Esophagus (tissue), 2 donors: ENCODE data around the gene CCDC33. TPM values are rescaled to one million over a fixed set of nuclear protein-coding genes. Genes with fewer than 3 reads are reported as not detected.

Source experiments
- H3K27ac ChIP-seq, 2 donors: one replicate each; pipeline ENCODE4 v1.5.1; 2013; ENCODE audit warnings: low read depth in 2 of 2, mild to moderate bottlenecking in 2 of 2, inconsistent platforms in 1 of 2, low read length in 1 of 2, moderate library complexity in 1 of 2
- H3K27me3 ChIP-seq, 2 donors: one replicate each; pipeline ENCODE4 v1.6.1; 2013; ENCODE audit warnings: low read length in 2 of 2, control low read depth in 1 of 2, mild to moderate bottlenecking in 1 of 2; ENCODE audit not compliant: insufficient read depth in 2 of 2, control insufficient read depth in 1 of 2
- H3K36me3 ChIP-seq, 2 donors: one replicate each; pipeline ENCODE4 v1.6.1; 2013; ENCODE audit warnings: low read length in 1 of 2; ENCODE audit not compliant: control insufficient read depth in 2 of 2, insufficient read depth in 2 of 2
- H3K4me1 ChIP-seq, 2 donors: one replicate each; pipeline ENCODE4 v1.6.1; 2013; ENCODE audit warnings: low read length in 1 of 2; ENCODE audit not compliant: control insufficient read depth in 2 of 2, insufficient read depth in 2 of 2
- H3K4me3 ChIP-seq, 2 donors: one replicate each; pipeline ENCODE4 v1.5.1; 2013; ENCODE audit warnings: low read length in 2 of 2, mild to moderate bottlenecking in 2 of 2, low read depth in 1 of 2, moderate library complexity in 1 of 2
- H3K9me3 ChIP-seq, 2 donors: one replicate each; pipeline ENCODE4 v1.6.1; 2013; ENCODE audit warnings: mild to moderate bottlenecking in 2 of 2, low read depth in 1 of 2, low read length in 1 of 2, moderate library complexity in 1 of 2; ENCODE audit not compliant: control insufficient read depth in 2 of 2, insufficient read depth in 1 of 2
- WGBS, 2 donors: extraction: QIAGEN DNeasy Blood & Tissue Kit; methylation state at CpG; one replicate each; pipeline ENCODE4 v1.1.7; 2013; 5-methylcytosine and 5-hydroxymethylcytosine counted together
- polyA plus RNA-seq, 2 donors: library from polyadenylated mRNA; stranded (reverse); fragments of 200-250 nt; gene quantifications; one replicate each; pipeline ENCODE4 v1.2.3, GENCODE V29; 2013
- donor health status: healthy with polysubstance abuse.
- donor health status: Bipolar disorder and iron deficiency.

The CCDC33 gene
- polyA plus RNA-seq, 2 donors = not detected

DNA sequence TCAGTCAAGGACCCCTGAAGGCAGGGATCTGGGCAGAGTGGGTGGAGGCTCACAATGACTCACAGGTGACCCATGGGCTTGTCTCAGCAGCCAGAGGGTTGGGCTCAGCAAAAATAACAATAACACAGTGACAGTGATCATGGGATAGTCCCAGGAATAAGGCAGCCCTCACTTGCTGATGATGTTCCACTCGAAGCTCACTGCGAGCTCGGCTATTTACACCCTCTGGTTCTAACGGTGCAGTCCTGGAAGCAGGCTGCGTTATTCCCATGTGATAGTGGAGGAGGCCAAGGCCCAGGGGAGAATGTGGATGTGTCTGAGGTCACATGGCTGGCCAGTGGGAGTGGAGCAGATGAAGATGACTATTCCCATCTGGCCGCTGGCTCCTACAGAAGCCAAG is 16.2 kb downstream of the CCDC33 start:
- H3K27ac ChIP-seq = no peak overlapping the region
- no peaks in the 10 kb centered on the region for H3K4me1 ChIP-seq
- H3K36me3 ChIP-seq = no peaks in the 10 kb centered on the region
- peaks cover 0 to 2% of the 10 kb centered on the region in 2 donors for H3K9me3 ChIP-seq
- 57 to 67% methylated on average over 6 of the region's 6 CpGs for WGBS, 2 donors
- no peak overlapping the region for H3K4me3 ChIP-seq
- no peaks in the 10 kb centered on the region for H3K27me3 ChIP-seq

DNA sequence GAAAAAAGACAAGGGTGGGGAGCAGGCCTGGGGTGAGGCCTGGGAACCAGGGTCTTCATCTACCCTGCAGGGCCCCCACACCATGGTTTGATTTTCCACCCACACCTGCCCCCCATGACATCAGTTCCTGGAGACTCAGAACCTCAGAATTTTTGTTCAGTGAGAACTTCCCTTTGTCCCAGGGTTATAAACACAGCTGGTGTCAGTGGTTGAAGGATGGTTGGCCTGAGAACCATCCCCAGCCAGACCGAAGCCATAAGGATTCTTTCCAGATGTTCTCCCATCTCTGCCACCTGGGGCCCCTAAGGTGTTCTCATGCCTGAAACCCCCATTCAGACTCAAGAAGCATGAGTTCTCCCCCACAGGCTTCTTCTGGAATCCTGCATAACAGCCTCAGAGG is 16.6 kb downstream of the CCDC33 start:
- H3K27ac ChIP-seq = no peak overlapping the region
- no peak overlapping the region for H3K4me3 ChIP-seq
- peaks cover 0 to 2% of the 10 kb centered on the region in 2 donors for H3K9me3 ChIP-seq
- WGBS, 2 donors = 63 to 90% methylated on average over 1 of the region's 1 CpG
- no peaks in the 10 kb centered on the region for H3K27me3 ChIP-seq
- no peaks in the 10 kb centered on the region for H3K36me3 ChIP-seq
- H3K4me1 ChIP-seq = no peaks in the 10 kb centered on the region

DNA sequence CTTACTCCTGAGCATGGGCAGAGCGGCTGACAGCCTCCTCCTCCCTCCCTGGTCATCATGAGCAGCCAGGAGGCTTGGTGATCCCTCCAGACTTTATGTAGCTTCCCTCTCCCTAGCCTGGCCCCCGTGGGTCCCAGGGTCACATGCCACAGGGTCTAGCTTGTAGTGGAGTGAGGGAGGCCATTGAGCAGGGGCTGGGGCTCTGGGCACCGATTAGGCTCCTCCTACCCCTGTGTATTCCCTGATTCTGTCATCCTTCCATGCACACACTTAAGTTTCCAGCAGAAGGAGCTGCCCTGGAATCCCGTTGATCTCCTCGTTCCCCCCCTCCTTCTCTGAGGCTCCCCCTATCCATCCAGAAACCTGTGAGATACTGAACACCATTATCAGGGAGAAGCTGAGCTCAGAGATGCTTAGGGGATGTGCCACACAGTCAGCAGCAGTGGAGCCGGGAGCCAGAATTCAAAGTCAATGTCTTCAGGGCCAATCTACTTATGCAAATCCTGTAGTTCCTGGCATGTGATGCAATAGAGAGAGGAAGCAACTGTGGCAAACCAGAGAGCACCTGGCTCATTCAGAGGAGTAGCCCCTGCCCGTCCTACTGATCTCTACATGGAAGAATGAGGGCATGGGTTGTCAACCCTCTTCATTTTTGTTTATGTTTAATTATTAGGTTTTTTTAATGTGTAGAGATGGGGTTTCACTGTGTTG is 17.2 kb downstream of the CCDC33 start:
- Histone ChIP-seq H3K27me3 (no peaks in the 10 kb centered on the region), H3K27ac (no peak overlapping the region), H3K4me1 (no peaks in the 10 kb centered on the region), H3K9me3 (peaks cover 0 to 2% of the 10 kb centered on the region in 2 donors), H3K4me3 (no peak overlapping the region), H3K36me3 (no peaks in the 10 kb centered on the region)
- WGBS, 2 donors = 44 to 46% methylated on average over 7 of the region's 7 CpGs

DNA sequence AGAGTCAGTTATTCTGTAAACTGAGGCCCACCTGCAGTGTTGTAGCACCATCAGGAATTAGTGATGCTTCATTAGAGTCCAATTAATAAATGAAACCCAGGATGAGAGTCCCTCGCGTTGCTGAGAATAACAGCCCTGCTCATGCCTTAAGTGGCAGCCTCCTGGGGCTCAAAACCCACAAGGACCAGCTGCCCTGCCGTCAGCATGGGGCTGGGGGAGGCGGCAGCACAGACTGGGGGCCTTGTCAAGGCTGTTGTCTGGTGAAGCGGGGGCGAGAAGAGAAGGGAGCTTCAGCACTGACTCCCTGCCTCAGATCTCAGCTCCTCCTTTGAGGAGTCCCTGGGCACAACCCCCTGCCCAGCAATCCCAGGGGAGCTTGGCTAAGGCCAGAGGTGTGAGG is 21.0 kb downstream of the CCDC33 start:
- H3K4me3 ChIP-seq = no peak overlapping the region
- peaks cover 0 to 2% of the 10 kb centered on the region in 2 donors for H3K9me3 ChIP-seq
- no peaks in the 10 kb centered on the region for H3K27me3 ChIP-seq
- WGBS, 2 donors = 77 to 80% methylated on average over 6 of the region's 6 CpGs
- H3K36me3 ChIP-seq = no peaks in the 10 kb centered on the region
- no peaks in the 10 kb centered on the region for H3K4me1 ChIP-seq
- H3K27ac ChIP-seq = no peak overlapping the region

DNA sequence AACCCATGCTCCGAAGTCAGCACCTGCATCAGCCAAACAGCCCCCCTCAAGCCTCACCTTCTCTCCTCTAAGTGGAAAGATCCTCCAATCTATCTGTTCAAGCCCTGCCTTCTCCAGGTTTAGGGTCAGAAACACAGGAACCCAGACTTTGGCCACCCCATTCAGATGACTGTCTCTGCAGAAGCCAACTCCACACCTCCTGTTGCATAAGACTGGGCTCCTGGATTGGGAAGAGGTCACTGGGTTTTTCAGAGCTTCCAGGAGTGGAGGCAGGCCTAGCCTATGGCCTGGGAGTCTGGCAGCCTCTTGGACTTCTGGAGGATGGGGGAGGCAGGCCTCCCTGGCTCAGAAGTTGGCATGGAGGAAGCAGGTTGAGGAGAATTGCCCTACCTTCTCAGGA is 21.5 kb downstream of the CCDC33 start:
- no peak overlapping the region for H3K4me3 ChIP-seq
- no peaks in the 10 kb centered on the region for H3K27me3 ChIP-seq
- H3K36me3 ChIP-seq = no peaks in the 10 kb centered on the region
- H3K9me3 ChIP-seq = peaks cover 0 to 2% of the 10 kb centered on the region in 2 donors
- no peaks in the 10 kb centered on the region for H3K4me1 ChIP-seq
- 86 to 93% methylated on average over 1 of the region's 1 CpG for WGBS, 2 donors
- no peak overlapping the region for H3K27ac ChIP-seq

DNA sequence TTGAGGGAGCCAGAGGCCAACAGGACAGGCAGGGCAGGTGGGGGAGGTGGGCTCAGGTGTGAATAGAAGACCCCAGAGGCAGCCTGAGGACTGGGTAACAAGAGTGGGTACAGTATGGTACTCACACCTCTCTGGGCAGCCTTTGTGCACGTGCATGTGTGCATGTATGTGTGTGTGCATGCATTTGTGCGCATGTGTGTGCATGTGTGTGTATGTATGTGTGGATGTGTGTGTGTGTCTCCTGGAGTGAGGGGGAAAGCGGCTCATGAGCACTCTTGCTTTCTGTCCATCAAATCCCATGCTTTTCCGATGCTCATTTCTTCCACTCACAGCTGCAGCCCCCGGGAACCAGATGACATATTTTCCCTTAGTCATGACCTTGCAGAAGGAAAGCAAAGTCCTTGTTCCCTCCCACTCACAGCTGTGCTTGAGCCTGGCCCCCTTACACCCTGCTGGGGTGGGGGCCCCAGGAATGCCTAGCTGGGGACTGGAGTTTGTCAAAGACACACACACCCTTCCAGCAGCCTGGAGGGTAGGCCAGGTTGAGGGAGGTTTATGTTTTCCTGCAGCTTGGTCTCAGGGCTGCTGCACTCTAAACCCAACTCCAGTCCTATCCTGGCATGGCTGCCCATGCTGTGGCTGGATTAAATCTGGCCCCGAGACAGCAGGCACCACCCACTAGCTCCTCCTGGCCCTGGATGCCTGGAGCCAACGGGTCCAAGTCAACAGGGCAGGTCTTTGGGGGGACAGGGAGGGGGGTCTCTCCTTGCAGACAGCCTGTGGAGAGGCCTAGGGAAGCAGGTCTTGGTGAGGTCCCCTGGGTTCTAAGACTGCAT is 22.5 kb downstream of the CCDC33 start:
- Histone ChIP-seq H3K4me1 (no peaks in the 10 kb centered on the region), H3K27ac (no peak overlapping the region), H3K9me3 (peaks cover 0 to 2% of the 10 kb centered on the region in 2 donors), H3K27me3 (no peaks in the 10 kb centered on the region), H3K36me3 (no peaks in the 10 kb centered on the region), H3K4me3 (no peak overlapping the region)
- 48 to 52% methylated on average over 7 of the region's 7 CpGs for WGBS, 2 donors

DNA sequence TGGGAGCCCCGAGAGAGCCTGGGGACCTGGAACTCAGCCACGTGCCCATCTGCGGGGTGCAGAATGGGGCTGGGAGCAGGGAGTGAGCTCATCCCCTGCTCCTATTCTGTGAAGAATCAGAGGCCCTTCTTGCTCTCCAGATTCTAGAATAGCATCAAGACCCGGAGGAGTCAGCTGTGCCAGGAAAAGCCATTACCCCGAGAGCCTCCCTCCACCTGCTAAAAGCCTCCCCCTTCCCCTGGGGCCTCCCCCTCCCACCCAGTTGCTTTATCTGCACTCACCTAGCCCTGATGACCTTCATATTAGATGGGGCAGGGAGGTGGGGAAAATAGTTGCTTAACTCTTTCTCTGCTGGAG is 23.1 kb downstream of the CCDC33 start:
- Histone ChIP-seq H3K4me1 (no peaks in the 10 kb centered on the region), H3K36me3 (no peaks in the 10 kb centered on the region), H3K9me3 (peaks cover 0 to 2% of the 10 kb centered on the region in 2 donors), H3K4me3 (no peak overlapping the region), H3K27me3 (no peaks in the 10 kb centered on the region), H3K27ac (no peak overlapping the region)
- WGBS, 2 donors = 19 to 22% methylated on average over 4 to 5 of the region's 5 CpGs

DNA sequence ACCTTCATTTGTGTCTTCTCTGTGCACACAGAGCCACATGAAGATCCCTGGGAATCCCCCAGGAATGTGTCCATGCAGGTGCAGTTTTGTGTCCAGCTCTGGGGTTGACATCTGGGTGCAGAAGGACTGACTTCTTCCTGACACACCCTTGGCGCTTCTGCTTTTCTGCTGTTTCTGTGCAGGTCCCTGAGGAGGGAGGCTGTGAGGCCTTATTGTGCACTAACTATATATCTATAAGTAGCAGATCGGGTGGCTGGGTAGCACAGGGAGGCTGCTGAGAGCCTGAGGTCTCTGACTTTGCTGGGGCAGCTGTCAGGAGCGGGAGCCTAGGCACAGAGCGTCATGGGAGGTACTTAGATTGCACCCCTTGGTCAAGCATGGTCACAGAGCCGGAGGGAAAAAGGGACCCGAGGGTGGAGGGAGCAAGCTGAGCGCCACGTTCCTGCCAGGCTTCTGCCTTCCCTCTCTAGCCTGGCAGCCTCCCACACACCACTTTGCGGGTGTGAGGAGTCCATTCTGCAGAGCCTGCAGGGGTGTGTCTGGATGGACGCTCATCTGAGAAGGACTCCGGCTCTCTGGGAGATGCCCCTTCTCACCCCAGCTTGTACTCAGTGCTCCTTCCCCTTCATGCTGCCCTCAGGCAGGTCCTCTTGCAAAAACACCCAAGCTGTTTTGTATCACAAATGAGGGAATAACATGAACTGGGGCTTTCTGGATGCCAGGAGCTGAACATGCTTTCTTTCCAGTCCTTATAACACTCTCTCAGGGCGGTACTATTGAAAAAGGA is 23.9 kb downstream of the CCDC33 start:
- Histone ChIP-seq H3K4me1 (no peaks in the 10 kb centered on the region), H3K4me3 (no peak overlapping the region), H3K27ac (no peak overlapping the region), H3K9me3 (peaks cover 0 to 2% of the 10 kb centered on the region in 2 donors), H3K36me3 (no peaks in the 10 kb centered on the region), H3K27me3 (no peaks in the 10 kb centered on the region)
- WGBS, 2 donors = 70 to 75% methylated on average over 12 of the region's 12 CpGs

DNA sequence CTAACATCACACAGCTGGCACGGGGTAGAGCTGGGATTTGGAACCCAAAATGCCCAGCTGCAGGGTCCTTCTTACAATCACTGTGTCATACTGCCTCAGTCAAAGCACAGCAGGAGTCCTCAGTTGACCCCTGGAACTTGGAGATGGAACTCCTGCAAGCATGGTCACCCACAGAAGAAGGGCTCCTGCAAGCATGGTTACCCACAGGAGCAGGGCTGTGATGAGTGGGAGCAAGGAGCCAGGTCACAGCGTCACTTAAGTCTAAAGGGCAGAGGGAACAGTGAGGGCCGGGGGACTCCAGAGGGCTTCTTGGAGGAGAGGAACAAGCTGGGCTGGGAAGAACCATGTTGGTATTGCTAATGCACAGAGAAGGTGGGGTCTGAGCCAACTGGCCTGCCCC is 24.9 kb downstream of the CCDC33 start:
- WGBS, 2 donors = 74 to 79% methylated on average over 3 of the region's 3 CpGs
- peaks cover 0 to 2% of the 10 kb centered on the region in 2 donors for H3K9me3 ChIP-seq
- no peak overlapping the region for H3K27ac ChIP-seq
- H3K4me3 ChIP-seq = no peak overlapping the region
- H3K27me3 ChIP-seq = no peaks in the 10 kb centered on the region
- no peaks in the 10 kb centered on the region for H3K36me3 ChIP-seq
- H3K4me1 ChIP-seq = no peaks in the 10 kb centered on the region
